ENCODE measurements around the gene ARHGAP24.

ARHGAP24 gene

DNA sequence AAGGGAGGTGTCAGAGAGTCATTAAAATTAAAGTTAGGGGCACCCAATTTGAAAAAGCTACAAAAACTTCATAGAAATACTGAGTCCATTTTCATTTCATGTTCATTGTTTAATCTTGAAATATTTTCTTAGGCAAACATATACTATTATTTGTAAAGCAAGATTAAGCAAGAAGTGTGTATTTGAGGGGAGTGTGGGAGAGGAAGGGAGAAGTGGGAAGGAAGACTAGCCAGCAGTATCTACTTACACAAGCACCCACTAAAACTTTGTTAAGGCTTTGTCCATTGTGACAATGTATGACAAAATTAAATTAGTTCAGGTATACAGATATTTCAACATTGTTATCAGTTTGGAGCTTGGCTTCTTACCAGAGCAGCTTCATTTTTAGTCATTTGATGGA, 222.9 kb downstream of the ARHGAP24 start:
- DNase-seq (ENCODE audit: low read depth in 3 of 3), result no peak

DNA sequence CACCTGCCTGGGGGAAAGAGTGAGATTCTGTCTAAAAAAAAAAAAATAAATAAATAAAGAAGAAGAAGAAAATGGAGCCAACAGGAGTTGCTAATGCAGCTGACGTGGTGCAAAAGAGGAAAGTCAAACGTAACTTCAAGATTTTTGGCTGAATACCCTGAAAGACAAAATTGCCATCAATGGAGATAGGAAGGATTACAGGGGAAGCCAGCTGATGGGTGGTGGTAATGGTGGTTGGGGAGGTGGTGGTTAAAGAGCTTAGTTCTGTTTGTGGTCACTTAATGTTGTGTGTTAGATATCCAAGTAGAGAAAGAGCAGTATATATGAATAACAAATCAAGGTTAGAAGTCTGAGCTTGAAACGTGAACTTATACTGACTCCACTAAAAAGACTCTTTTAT, 225.4 kb downstream of the ARHGAP24 start:
- no peak for DNase-seq (ENCODE audit: low read depth in 3 of 3)

DNA sequence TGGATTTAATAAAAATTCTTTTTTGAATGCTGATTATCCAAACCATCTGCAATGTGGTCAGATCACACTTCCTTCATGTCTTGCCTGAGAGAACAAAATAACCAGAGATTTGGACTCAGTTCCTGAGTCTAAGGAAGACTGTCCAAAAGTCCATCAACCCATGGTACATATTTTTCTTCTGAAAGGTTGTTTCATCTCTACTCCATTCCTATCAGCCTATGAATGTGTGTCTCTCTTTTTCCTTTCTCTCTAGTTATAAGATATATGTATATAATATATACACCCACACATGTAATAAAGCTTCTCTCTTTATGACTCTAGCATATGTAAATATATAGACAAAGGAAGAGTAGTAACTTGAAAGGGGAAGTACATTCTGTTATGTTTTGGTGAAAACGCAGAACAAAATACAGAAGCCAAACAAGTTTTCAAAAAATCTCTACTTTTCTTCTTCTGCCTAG, 226.9 kb downstream of the ARHGAP24 start:
- DNase-seq (ENCODE audit: low read depth in 3 of 3), result no peak

DNA sequence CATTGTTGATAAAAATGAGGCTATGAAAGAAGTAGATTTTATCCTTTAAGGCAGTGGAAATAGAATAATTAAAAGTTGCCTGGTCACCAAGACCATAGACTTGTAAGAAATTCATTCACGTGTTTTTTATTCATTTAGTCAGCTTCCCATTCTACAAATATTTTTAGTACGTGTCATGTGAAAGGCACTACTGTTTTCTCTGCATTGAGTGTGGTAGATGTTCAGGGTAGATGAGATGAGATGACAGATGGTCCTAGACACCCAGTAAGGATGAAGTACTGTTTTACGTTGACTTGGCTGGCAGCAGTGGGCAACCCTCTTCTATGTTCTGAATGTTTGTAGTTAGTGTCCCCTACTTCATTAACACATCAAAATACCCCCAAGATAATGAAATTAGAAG, 228.1 kb downstream of the ARHGAP24 start:
- no peak for DNase-seq (ENCODE audit: low read depth in 3 of 3)

DNA sequence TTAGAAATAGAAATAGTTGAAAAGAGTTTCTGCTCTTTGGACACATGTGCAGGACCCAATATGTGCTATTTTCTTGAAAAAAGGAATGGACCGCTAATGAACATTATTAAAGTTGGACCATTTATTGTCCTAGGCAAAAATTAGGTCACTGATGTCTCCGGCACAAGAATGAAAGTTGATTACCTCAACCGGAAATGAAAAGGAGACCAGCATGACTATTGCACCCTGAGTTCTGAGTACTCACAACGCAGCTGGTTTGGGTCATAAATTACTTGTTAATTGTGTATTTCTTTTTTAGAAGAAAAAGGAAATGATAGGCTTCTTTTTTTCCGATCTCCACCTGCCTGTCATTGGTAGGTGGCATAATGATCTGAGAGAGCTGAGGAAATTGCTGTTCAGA, 232.7 kb downstream of the ARHGAP24 start:
- DNase-seq (ENCODE audit: low read depth in 3 of 3), result no peak

DNA sequence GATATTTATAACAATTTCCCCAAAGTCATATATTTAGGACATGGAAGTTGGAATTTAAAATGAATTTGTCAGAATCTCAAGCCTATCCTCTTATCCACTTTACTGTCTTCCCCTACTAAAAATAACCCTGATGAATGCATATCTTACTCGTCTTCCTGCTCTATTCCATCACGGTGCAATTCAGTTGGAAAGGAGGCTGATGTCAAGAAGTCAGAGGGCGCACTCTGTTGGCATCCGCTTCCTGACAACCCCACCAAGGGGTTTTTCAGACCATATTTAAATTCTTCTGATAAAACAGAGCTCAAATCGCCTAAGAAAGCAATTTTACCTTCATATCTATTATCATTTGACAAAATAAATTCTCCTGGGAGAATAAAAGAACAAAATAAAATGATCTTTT, 233.5 kb downstream of the ARHGAP24 start:
- DNase-seq (ENCODE audit: low read depth in 3 of 3), result no peak

DNA sequence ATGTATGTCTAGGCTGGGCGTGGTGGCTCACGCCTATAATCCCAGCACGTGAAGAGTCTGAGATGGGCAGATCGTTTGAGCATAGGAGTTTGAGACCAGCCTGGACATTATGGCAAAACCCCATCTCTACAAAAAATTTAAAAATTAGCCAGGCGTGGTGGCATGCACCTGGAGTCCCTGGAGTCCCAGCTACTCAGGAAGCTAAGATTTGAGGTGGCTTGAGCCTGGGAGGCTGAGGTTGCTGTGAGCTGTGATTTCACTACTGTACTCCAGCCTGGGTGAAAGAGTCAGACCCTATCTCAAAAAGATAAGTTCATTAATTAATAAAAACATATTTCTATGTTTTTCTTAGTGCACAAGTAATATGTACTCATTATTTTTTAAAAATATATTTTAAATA, 238.1 kb downstream of the ARHGAP24 start:
- DNase-seq (ENCODE audit: low read depth in 3 of 3), result no peak

DNA sequence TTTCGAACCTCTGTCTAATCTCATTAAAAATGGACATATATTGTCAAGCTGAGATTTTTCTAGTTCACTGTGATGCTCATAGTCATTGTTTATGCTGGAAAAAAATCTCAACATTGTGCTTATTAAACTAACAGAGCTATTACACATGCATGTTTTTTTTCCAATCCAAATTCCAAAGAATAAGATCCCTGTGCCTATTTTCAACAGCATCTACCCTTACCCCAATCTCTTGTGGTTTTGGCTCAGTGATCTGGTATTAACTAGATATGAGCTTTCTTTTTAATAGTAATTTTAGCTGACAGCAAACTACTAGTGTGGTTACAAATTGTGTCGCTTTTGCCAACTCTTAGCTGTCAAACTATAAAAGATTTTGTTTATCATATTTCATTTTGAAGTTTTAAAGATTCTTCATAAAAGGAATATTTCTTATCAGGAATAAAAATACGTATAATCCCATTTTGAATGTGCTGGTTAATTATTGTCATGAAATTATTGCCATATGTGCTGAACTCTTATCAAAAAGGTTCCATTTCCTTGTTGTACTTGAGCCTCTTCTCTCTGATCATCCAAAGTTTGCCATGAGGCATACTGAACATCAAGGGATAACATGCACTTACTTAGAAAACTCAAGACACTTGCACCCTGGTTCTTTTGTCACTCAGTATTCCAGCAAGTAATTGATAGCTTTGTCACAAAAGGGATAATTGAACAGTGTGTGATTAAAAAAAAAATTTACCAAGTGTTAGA, 241.2 kb downstream of the ARHGAP24 start:
- DNase-seq (ENCODE audit: low read depth in 3 of 3), result no peak

DNA sequence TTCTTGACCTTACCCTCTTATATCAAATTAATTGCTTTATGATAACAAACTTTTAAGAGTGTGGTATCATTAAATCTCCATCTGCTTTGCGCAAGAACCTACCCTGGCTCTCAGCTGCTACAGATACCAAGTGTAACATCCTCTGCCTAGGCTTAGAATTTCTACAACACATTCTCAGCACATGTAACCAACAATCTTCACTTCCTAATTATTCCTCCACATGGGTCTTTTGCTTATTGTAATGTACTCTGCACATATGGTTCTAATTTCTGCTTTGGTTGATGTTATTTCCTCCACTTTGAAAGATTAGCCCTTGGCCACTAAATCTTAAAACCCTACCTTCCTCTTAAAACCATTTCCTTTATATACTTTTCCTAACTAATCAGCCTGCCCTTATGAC, 242.4 kb downstream of the ARHGAP24 start:
- DNase-seq (ENCODE audit: low read depth in 3 of 3), result no peak

DNA sequence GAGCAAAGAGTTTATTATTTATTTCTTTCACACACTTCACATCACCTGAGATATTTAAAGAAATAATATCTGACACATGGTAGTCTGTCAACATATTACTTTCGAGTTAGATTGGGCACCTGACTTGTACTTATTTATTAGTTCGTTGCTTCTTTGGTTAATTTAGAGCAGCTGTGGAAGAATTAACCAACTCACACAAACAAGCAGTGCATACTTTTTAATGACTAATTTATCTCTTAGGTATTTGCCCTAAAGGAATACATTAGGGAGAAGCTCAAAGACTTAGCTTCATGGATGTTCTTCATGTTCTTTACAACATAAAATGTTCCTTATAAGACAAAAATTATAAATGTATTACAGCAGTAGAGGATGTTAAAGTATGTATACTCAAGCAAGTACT, 242.9 kb downstream of the ARHGAP24 start:
- DNase-seq (ENCODE audit: low read depth in 3 of 3), result no peak

DNA sequence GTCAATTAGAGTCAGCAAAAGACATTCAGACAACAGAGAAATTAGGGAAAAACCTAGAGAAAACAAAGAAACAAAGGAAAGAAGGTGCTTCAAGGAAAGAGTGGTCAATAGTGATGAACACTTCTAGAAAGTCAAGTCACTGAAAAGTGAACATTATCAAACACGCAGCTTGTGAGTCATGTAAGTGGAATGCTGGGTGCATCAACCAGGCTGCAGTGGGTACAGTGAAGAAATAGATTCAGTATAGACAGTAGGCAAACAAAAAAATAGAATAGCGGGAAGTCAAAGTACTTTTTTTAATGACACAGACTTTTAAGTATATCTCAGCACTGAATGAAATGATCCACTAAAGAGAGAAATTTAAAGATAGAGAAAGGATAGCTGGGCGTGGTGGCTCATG, 245.8 kb downstream of the ARHGAP24 start:
- DNase-seq (ENCODE audit: low read depth in 3 of 3), result no peak

DNA sequence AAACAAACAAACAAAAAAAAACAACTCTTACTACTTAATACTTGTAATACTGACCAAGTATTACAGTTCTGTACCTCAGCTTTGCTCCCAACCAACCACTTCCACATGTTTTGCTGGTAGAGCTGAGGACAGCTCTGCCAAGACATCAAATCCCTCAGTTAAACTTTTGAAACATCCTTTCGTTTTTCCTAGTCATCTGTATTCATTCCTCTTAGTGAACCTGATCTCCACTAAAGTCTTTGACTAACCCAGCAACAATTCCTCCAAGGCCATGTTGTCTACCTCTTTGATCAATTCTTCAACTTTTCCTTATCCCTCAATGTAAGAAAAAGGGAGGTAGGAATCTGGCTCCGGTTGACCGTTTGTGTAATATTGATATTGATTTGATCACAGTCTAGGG, 247.5 kb downstream of the ARHGAP24 start:
- no peak for DNase-seq (ENCODE audit: low read depth in 3 of 3)

DNA sequence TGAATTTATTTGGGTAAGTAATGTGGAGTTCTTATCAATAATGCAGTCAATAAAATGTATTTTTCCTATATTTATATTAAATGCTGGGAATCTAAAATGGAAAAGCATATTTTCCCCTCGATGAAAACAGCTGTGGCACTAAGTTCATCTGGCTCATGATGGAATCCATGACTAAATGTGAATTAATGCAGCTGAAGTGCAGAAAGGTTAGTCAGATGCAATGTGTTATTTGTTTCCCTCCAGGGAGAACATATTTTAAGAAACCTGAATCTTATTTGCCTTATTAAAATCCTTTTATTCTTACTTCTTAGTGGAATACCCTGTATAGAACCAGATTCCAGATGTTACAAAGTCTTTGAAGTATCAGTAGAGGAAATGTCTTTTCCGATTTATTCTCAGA, 247.9 kb downstream of the ARHGAP24 start:
- no peak for DNase-seq (ENCODE audit: low read depth in 3 of 3)

DNA sequence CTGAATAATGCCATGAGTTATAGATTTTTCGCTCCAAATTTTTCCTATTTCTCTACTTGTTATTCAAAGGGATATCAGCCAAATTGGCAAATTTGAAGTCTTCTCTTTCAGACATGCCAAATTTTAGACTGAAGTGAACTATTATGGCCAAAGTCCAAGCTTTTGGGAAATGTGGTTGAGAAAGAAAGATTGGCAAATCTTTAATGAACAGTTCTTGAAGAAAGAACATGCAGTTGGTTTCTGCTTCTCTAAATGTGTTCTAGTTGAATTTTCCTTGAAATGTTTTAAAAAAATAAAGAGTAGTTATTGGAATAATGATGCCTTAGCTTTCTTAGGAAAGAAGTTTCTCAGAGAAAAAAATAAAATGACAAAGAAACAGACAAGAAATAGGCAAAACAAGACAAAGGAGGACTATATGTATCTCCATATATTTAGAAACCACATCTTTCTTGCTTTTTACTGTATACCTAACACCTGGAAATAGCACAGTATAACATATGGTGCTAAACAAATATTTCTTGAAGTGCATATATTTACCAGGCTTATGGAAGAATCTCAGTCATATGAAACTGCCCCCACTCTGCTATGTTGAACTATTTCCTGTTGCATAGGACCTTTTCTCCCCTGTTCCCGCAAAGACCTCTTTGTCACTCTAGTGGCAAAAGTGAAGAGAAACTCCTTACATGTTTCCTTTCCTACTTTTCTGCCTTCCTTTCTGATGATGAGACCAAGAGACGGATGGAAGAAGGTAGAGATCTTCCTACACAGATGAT, 250.0 kb downstream of the ARHGAP24 start:
- DNase-seq (ENCODE audit: low read depth in 3 of 3), result no peak

DNA sequence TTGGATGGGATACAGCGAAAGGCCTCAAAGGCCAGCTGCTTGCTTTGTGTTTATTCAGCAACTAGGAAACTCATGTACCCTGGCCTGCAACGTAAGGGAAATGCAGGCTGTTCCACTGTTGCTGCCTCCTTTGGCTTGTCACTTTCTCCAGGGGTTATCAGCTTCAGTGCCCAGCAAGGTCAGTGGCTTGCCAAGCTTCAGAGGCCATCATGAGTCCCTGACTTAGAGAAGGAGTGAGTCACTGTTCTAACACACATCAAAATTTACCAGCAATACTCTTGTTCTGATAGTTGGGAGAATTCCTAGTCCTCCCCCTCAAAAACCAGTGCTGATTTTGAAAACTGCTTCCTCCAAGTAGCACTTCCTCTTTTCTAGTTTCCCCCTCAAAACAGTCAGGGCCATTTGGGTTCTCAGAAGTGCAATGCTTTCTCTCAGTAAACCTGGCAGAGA, 250.8 kb downstream of the ARHGAP24 start:
- DNase-seq (ENCODE audit: low read depth in 3 of 3), result no peak

DNA sequence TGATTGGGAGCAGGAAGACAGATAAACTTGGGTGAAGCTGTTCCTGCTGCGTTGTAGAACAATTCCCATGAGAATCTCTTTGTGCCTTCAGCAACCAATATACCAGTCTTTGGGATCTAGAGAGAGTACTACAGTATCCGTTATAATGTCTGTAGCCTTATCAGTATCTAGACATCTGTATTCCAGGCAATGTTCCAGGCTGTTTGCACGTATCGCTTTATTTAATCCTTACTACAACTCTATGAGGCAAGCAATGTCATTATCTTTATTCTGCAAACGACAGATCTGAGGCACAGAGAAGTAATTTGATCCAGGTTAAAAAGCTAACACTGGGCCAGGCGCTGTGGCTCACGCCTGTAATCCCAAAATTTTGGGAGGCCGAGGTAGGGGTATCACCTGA, 251.6 kb downstream of the ARHGAP24 start:
- no peak for DNase-seq (ENCODE audit: low read depth in 3 of 3)

DNA sequence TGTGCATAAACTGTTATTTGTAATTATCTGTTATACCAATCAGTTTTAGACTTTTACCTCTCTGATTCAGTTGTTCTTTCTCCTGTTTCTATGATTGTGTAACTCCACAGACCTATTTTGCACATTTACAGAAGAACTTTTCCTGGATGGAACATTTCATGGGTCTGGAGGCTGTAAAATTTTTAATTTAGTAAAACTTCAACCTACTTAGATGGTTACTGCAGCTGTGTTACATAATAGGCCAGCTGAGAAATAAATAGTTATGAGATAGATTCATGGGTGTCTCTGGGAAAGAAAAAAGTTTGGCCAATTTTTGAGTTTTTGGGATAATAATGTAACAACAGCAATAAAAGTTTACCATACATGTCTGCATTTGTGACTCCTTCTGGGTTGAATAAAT, 253.5 kb downstream of the ARHGAP24 start:
- no peak for DNase-seq (ENCODE audit: low read depth in 3 of 3)

DNA sequence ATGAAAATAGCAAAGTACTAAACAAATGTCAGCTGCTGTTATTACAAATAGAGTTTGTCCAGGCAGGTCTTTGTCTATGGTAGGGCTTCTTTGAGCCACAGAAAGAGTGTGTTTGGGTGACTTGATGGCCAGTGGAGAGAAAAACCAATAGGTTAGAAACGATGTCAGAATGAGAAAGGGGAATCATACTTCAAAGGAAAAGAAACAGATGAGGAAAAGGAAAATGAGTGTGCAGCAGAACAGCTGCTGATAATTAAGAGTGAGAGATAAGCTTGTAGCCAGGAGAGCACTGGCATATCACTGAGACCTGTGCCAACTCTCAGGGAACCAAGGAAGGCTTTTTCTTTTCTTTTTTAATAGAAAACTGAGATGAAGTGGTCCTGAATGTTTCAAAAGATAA, 257.2 kb downstream of the ARHGAP24 start:
- DNase-seq (ENCODE audit: low read depth in 3 of 3), result no peak

DNA sequence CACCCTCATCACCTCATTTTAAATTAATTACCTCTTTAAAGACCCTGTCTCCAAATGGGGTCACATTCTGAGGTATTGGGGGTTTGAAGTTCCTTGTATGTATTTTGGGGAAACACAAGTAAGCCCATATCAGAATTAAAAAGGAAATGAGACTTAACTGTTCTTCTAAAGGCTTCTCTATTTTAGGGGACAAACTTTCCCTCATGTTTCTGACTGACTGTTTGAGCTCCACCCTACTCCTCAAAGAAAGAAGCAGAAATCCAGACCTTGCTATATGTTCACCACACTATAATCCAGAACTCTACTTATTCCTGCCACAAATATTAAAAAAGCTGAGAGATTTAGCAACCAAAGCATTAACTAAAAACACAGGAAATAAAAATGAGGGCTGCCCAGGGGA, 258.8 kb downstream of the ARHGAP24 start:
- no peak for DNase-seq (ENCODE audit: low read depth in 3 of 3)

DNA sequence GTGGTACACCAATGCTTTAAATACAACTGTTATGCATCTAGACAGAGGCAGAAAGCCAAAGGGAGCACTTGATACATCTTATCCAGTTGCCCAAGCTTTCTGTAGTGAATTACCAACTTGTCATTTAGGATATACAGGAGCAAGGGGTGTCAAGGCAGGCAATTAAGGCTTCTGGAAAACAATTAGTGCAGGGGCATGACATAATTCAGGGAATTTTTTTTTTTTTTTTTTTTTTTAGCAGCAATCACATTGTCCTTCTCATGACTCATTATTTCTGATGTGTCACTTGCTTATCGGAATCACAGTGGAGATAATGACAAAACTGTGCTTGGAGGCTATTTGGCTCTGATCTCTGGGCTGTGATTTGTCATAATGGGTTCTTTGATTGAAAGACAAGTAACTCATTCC, 259.5 kb downstream of the ARHGAP24 start:
- DNase-seq (ENCODE audit: low read depth in 3 of 3), result no peak

DNA sequence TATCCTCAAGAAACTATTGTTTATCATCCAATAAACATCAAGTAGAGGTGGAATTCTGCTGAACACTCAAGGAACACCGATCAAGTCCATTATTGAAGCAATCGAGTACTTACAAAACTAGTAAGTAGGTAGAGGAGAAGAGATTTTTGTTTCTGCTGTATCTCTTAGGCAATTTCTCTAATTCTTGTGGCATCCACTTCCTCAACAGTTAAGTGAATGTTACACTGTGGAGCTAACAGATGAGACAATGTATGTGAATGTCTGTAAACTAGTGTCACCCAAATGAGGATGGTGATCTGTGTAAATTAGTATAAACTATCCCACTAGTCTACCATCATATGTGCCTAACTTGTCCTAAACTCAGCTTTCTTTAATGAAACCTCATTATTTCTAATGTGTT, 261.6 kb downstream of the ARHGAP24 start:
- DNase-seq (ENCODE audit: low read depth in 3 of 3), result no peak

DNA sequence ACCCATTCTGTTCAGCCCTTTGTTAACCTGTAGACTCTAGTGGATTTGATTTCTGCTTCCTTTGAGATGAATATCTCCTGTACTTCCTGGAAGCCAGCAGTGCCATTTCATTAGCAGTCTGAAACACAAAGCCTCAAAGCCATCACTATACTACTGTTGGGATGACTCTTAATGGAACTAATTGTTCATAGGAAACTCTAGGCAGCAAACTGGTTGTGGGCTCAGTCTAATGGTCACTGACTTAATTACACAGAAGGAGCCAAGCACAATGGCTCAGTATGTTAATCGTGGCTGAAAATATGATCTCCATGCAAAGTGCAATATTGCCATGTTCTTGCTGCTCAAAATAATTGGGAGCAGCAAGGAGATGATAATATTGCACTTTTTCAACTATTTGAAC, 262.3 kb downstream of the ARHGAP24 start:
- DNase-seq (ENCODE audit: low read depth in 3 of 3), result no peak

DNA sequence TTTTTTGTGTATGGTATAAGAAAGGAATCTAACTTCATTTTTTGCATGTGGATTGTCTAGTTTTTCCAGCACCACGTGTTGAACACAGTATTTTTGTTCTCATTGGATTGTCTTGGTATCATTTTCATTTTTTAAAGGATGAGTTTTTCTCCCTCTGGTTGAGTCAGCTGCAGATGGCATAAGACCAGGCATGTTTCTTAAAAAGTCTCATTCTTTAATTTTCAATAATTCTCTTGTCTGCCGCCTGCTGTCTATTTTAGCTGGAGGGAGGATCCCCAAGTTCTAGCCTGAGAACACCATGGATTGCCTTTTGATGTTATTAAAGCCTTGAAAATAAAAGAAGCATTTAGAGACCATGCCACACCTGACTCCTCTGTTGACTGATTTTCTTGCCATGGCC, 263.8 kb downstream of the ARHGAP24 start:
- DNase-seq (ENCODE audit: low read depth in 3 of 3), result no peak

Measured in stimulated activated CD4-positive, alpha-beta T cell treated with anti-CD3 and anti-CD28 coated beads, TNF-alpha, amount 100 ng/mL, for 48 hours (primary cell).